Measurements from ENCODE around the gene MEPCE. TPM values are rescaled to one million over a fixed set of nuclear protein-coding genes. Genes with fewer than 3 reads are reported as not detected.
A peak's percentile ranks its signal among the peaks of the same experiment; 100 is the strongest.

Gene MEPCE
- total and polyA plus RNA-seq, 9 of the 15 experiments (the other 6 are each of a cell fraction or from before 2014, with no cell fraction given): 10.9 to 76.3 (median 44.1) TPM

DNA sequence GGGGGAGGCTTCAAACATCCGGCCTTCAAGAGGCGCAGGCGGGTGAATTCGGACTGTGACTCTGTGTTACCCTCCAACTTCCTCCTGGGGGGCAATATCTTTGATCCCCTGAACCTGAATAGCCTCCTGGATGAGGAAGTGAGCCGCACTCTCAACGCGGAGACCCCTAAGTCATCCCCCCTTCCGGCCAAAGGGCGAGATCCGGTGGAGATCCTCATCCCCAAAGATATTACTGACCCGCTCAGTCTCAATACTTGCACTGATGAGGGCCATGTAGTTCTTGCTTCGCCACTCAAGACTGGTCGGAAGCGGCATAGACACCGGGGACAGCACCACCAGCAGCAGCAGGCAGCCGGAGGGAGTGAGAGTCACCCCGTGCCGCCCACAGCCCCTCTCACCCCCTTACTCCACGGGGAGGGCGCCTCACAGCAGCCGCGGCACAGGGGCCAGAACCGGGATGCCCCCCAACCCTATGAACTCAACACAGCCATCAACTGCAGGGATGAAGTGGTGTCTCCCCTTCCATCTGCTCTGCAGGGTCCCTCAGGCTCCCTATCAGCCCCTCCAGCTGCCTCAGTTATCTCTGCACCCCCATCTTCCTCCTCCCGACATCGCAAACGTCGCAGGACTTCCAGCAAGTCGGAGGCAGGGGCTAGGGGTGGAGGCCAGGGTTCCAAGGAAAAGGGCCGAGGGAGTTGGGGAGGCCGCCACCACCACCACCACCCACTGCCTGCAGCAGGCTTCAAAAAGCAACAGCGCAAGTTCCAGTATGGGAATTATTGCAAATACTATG, 1.1 kb downstream of the MEPCE start (continued):
- TF ChIP-seq, protein P1, sequence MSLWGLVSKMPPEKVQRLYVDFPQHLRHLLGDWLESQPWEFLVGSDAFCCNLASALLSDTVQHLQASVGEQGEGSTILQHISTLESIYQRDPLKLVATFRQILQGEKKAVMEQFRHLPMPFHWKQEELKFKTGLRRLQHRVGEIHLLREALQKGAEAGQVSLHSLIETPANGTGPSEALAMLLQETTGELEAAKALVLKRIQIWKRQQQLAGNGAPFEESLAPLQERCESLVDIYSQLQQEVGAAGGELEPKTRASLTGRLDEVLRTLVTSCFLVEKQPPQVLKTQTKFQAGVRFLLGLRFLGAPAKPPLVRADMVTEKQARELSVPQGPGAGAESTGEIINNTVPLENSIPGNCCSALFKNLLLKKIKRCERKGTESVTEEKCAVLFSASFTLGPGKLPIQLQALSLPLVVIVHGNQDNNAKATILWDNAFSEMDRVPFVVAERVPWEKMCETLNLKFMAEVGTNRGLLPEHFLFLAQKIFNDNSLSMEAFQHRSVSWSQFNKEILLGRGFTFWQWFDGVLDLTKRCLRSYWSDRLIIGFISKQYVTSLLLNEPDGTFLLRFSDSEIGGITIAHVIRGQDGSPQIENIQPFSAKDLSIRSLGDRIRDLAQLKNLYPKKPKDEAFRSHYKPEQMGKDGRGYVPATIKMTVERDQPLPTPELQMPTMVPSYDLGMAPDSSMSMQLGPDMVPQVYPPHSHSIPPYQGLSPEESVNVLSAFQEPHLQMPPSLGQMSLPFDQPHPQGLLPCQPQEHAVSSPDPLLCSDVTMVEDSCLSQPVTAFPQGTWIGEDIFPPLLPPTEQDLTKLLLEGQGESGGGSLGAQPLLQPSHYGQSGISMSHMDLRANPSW (CRISPR knock-in tag; IDR thresholded peaks at IDR 0.05): peak; percentile 88; the same call in 1 of the 2 replicates
- TF ChIP-seq USF2 (CRISPR knock-in tag; IDR thresholded peaks at IDR 0.05) (peak; percentile 12; the same call in 1 of the 2 replicates), EP300 (IDR thresholded peaks at IDR 0.05; ENCODE audit: low read length) (0 out of 2 replicates have a peak, but pooled peaks have one; percentile 24), TBP (optimal IDR thresholded peaks at IDR 0.05; ENCODE audit: low read depth, low read length) (peak; percentile 39), ETV5 (CRISPR knock-in tag; IDR thresholded peaks at IDR 0.05; ENCODE audit: low read depth) (peak; percentile 64), ZKSCAN1 (IDR thresholded peaks at IDR 0.05; ENCODE audit: low read depth, low read length) (0 out of 2 replicates have a peak, but pooled peaks have one; percentile 9), BMI1 (IDR thresholded peaks at IDR 0.05; ENCODE audit: low read length) (no peak), HCFC1 (IDR thresholded peaks at IDR 0.05; ENCODE audit: low read depth, low read length) (0 out of 2 replicates have a peak, but pooled peaks have one; percentile 3), ZNF445 (CRISPR knock-in tag; IDR thresholded peaks at IDR 0.05; ENCODE audit: low read depth) (no peak), SMAD2 (IDR thresholded peaks at IDR 0.05; ENCODE audit: low read depth, low read length) (no peak), NCOR1 (IDR thresholded peaks at IDR 0.05) (0 out of 2 replicates have a peak, but pooled peaks have one; percentile 32), NCOA1 (IDR thresholded peaks at IDR 0.05; ENCODE audit: low read depth) (peak; percentile 42; the same call in 1 of the 2 replicates), MTA2 (IDR thresholded peaks at IDR 0.05; ENCODE audit: low read depth) (no peak), LEF1 (IDR thresholded peaks at IDR 0.05) (0 out of 2 replicates have a peak, but pooled peaks have one; percentile 33), ELF4 (CRISPR knock-in tag; IDR thresholded peaks at IDR 0.05) (0 out of 2 replicates have a peak, but pooled peaks have one; percentile 32), ZMIZ1 (IDR thresholded peaks at IDR 0.05; ENCODE audit: low read depth in 2 of 2, low read length in 2 of 2) (peak in 1 of 2 experiments; percentile 59; a peak in 1 of 4 replicates), TCF7 (IDR thresholded peaks at IDR 0.05; ENCODE audit: borderline replicate concordance) (peak; percentile 7; the same call in 1 of the 2 replicates), TCF3 (CRISPR knock-in tag; IDR thresholded peaks at IDR 0.05) (peak; percentile 64), CBFA2T3 (IDR thresholded peaks at IDR 0.05) (peak; percentile 72)
- TF ChIP-seq, protein P2, sequence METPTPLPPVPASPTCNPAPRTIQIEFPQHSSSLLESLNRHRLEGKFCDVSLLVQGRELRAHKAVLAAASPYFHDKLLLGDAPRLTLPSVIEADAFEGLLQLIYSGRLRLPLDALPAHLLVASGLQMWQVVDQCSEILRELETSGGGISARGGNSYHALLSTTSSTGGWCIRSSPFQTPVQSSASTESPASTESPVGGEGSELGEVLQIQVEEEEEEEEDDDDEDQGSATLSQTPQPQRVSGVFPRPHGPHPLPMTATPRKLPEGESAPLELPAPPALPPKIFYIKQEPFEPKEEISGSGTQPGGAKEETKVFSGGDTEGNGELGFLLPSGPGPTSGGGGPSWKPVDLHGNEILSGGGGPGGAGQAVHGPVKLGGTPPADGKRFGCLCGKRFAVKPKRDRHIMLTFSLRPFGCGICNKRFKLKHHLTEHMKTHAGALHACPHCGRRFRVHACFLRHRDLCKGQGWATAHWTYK (CRISPR knock-in tag; IDR thresholded peaks at IDR 0.05): peak; percentile 29; the same call in 1 of the 2 replicates
